Measurements from ENCODE around the gene SUSD2.
A peak's percentile ranks its signal among the peaks of the same experiment; 100 is the strongest.

Gene SUSD2

DNA sequence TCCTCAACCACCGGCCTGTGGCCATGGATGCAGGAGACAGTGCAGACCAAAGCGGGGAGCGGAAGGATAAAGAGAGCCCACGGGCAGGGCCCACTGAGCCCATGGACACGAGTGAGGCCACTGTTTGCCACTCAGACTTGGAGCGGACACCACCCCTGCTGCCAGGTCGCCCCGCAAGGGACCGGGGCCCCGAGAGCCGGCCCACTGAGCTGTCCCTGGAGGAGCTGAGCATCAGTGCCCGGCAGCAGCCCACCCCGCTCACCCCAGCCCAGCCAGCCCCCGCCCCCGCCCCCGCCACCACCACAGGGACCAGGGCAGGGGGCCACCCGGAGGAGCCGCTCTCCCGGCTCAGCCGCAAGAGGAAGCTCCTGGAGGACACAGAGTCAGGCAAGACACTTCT, 14.5 kb upstream of the SUSD2 start:
- FAIRE-seq, result no peak
- TF ChIP-seq, protein P1, sequence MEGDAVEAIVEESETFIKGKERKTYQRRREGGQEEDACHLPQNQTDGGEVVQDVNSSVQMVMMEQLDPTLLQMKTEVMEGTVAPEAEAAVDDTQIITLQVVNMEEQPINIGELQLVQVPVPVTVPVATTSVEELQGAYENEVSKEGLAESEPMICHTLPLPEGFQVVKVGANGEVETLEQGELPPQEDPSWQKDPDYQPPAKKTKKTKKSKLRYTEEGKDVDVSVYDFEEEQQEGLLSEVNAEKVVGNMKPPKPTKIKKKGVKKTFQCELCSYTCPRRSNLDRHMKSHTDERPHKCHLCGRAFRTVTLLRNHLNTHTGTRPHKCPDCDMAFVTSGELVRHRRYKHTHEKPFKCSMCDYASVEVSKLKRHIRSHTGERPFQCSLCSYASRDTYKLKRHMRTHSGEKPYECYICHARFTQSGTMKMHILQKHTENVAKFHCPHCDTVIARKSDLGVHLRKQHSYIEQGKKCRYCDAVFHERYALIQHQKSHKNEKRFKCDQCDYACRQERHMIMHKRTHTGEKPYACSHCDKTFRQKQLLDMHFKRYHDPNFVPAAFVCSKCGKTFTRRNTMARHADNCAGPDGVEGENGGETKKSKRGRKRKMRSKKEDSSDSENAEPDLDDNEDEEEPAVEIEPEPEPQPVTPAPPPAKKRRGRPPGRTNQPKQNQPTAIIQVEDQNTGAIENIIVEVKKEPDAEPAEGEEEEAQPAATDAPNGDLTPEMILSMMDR (IDR thresholded peaks at IDR 0.05; ENCODE audit: insufficient read depth, missing control alignments), result no peak
- DNase-seq (ENCODE audit: insufficient read length, low spot score), result no peak

DNA sequence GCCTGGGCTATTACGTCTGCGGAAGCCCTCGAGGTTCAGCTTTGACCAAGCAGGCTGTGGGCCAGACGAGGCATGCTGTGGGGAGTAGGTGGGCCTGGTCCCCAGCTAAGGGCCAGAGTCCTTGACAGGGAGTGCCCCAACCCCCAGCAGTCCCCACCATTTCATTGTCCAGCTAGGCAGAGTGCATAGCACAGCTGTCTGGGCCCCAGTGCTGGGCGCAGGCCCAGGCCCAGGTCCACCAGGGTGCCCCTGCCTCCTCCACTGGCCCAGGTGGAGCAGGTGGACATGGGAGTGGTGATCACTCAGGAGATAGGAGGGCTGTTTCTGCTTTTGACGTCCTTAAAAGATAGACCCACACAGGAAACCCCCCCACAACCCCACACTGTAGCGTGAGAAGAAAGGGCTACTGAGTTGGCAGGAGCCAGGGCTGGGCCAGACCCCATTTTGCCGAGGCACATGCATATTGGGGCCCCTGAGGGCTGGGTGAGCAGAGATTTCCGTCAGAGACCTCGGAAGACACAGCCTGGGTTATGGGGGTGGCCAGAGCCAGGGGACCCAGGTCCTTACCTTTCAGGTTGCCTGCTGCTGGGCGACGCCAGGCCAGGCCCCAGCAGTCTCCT, 11.7 kb upstream of the SUSD2 start:
- TF ChIP-seq, protein P1 (IDR thresholded peaks at IDR 0.05; ENCODE audit: insufficient read depth, missing control alignments), result no peak
- FAIRE-seq, result no peak

DNA sequence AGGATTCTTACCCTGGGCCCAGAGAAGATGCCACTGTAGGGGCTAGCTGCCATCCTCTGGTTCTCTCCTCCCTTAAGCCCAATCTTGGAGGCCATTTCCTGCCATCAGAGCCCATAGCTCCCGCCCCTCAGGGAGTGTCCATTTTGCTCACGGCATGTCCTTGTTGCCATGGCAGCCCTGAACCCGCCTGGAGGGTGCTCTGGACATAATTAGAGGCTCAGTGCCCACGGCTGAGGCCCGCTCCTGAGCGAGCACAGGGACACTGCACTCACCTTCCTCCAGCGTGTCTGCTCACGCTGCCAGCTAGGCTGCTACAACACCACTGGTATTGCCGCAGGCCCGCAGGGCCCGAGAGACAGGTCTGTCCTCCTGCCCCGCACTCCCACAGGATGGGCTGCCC, 11.1 kb upstream of the SUSD2 start:
- FAIRE-seq, result no peak
- no peak for DNase-seq (ENCODE audit: insufficient read length, low spot score)
- TF ChIP-seq, protein P1 (IDR thresholded peaks at IDR 0.05; ENCODE audit: insufficient read depth, missing control alignments), result no peak

More for the DNA sequence above, 11.7 kb upstream of the SUSD2 start:
- DNase-seq (ENCODE audit: insufficient read length, low spot score), result no peak

DNA sequence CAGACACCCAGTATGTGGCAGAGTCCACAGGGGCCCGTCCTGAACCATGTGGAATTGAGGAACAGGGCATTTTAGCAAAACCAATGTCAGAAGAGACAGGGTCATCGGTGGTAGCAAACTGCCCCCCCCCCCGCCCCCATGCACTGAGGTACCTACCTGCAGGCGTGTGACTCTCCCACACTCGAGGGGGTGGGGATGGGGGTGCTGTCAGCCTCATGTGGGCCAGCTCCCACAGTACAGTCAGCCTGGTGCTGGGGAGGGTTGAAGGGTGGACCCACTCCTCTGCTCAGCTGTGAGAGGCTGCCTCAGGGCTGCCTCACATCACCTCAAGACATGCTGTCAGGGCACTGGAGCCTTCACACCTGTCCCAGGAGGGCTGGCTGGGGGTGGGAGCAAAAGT, 10.7 kb upstream of the SUSD2 start:
- no peak for DNase-seq (ENCODE audit: insufficient read length, low spot score)
- FAIRE-seq, result no peak
- TF ChIP-seq, protein P1 (IDR thresholded peaks at IDR 0.05; ENCODE audit: insufficient read depth, missing control alignments), result no peak

DNA sequence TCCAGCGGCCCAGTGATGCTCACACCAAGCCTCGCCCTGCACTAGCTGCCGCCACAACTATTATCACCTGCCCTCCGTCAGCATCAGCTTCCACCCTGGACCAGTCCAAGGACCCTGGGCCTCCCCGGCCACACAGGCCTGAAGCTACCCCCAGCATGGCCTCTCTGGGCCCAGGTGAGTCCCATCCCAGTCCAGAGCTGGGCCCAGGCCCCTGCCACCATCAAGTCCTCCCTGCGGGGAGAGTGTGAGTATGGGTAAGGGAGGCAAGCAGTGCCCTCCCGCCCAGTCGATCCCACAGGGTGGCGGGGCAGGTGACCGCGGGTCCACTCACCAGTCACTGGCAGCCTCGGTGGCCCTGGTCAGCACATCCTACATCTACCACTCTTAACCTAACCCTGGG, 9.5 kb upstream of the SUSD2 start:
- DNase-seq (ENCODE audit: insufficient read length, low spot score), result no peak

DNA sequence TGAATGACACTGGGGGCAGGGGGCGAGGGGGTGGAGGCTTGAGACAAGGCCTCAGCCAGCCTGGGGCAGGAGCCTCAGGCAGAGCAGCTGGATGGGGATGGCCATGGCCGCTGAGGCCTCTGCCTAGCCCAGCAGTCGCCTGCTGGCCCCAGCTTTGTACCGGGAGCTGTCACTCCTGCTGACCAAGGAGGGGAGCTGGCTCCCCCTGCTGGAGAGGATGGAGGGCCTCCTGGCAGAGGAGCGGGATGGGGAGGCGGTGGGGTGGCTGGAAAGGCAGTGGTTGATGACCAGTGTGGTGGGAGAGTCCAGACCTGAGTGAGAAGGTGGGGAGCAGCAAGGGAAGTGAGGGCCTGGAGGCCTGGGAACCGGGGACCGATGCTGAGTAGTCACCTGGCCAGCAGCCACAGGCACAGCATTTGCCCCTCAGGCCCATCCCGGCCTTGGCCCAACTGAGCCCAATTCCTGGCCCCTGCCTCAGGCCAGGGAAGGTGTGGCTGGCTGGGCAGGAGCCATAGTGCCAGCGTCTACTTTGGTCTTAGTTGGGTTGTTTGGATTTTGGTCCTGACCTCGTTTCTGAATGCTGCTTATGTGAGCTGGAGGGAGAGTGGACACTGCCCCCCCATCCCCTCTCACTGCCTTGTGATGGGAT, 6.0 kb upstream of the SUSD2 start:
- TF ChIP-seq, protein P1 (IDR thresholded peaks at IDR 0.05; ENCODE audit: insufficient read depth, missing control alignments), result peak; percentile 66
- DNase-seq (ENCODE audit: insufficient read length, low spot score) (no peak), FAIRE-seq (no peak)

More for the DNA sequence above, 9.5 kb upstream of the SUSD2 start:
- TF ChIP-seq, protein P1 (IDR thresholded peaks at IDR 0.05; ENCODE audit: insufficient read depth, missing control alignments), result no peak
- no peak for FAIRE-seq

DNA sequence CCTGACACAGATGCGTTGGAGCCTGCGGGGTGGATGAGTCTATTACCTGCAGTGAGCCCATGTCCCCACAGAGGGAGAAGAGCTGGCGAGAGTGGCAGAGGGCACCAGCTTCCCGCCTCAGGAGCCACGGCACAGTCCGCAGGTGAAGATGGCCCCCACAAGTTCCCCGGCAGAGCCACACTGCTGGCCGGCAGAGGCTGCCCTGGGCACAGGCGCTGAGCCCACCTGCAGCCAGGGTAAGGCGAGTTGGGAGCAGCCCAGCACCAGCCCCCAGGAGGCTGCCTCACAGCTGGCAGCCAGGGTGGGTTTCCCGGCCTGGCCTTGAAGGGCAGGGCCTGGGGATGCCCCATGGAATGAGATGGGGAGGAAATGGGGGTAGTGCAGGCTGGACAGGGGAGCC, 5.2 kb upstream of the SUSD2 start:
- DNase-seq (ENCODE audit: insufficient read length, low spot score) (no peak), FAIRE-seq (no peak)
- TF ChIP-seq, protein P1 (IDR thresholded peaks at IDR 0.05; ENCODE audit: insufficient read depth, missing control alignments), result no peak
